ENCODE results near the gene RAB4A. TPM values are rescaled to one million over a fixed set of nuclear protein-coding genes. Genes with fewer than 3 reads are reported as not detected.
A peak's percentile ranks its signal among the peaks of the same experiment; 100 is the strongest.

The RAB4A gene
- total RNA-seq, 3 donors from 2014 or later (not counting 1 experiment from before 2014, with no cell fraction given): 31.2 to 47.1 (median 31.6) TPM

DNA sequence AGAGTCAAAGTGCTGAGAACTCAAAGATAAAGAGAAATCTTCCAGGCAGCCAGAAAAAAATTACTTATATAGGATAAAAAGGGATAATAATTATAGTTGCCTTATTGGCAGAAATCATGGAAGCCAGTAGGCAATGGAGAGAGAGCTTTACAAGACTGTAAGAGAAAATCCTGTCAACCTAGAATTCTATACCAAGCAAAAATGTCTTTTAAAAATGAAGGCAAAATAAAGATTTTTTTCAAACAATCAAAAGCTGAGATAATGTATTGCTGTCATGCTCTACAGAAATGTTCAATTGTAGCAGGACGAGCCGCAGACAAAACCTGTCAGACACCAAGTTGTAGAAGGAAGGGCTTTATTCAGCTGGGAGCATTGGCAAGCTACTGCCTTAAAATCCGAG lies 26.8 kb upstream of the RAB4A start:
- no peaks in the 10 kb centered on the region for H3K4me1 Mint-ChIP-seq
- H3K9me3 ChIP-seq (ENCODE audit: control insufficient read depth, insufficient read depth, low read length): peaks cover 3% of the 10 kb centered on the region
- peaks cover 5 to 9% of the 10 kb centered on the region in 2 donors for H3K9me3 Mint-ChIP-seq
- no peak overlapping the region for H3K4me3 Mint-ChIP-seq
- 100% methylated on average over 2 of the region's 3 CpGs for WGBS (ENCODE audit: insufficient coverage)
- H3K27ac ChIP-seq (ENCODE audit: low read length): no peak overlapping the region
- peaks cover 14% of the 10 kb centered on the region for H3K36me3 Mint-ChIP-seq
- TF ChIP-seq, protein P1, sequence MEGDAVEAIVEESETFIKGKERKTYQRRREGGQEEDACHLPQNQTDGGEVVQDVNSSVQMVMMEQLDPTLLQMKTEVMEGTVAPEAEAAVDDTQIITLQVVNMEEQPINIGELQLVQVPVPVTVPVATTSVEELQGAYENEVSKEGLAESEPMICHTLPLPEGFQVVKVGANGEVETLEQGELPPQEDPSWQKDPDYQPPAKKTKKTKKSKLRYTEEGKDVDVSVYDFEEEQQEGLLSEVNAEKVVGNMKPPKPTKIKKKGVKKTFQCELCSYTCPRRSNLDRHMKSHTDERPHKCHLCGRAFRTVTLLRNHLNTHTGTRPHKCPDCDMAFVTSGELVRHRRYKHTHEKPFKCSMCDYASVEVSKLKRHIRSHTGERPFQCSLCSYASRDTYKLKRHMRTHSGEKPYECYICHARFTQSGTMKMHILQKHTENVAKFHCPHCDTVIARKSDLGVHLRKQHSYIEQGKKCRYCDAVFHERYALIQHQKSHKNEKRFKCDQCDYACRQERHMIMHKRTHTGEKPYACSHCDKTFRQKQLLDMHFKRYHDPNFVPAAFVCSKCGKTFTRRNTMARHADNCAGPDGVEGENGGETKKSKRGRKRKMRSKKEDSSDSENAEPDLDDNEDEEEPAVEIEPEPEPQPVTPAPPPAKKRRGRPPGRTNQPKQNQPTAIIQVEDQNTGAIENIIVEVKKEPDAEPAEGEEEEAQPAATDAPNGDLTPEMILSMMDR (IDR thresholded peaks at IDR 0.05): no peak
- H3K27me3 Mint-ChIP-seq (ENCODE audit: low read depth in 2 of 2): no peaks in the 10 kb centered on the region
- DNase-seq (no peak), ATAC-seq (no peak)
- no peak overlapping the region for H3K4me3 ChIP-seq (ENCODE audit: low read length)
- H3K4me1 ChIP-seq (ENCODE audit: control insufficient read depth, insufficient read depth, low read length): no peaks in the 10 kb centered on the region
- H3K27me3 ChIP-seq (ENCODE audit: control insufficient read depth, insufficient read depth, low read length): no peaks in the 10 kb centered on the region
- intact Hi-C loops (cut with micrococcal nuclease): no loop called here
- no peaks in the 10 kb centered on the region for H3K36me3 ChIP-seq (ENCODE audit: control insufficient read depth, insufficient read depth, low read length)
- no peak overlapping the region for H3K27ac Mint-ChIP-seq

DNA sequence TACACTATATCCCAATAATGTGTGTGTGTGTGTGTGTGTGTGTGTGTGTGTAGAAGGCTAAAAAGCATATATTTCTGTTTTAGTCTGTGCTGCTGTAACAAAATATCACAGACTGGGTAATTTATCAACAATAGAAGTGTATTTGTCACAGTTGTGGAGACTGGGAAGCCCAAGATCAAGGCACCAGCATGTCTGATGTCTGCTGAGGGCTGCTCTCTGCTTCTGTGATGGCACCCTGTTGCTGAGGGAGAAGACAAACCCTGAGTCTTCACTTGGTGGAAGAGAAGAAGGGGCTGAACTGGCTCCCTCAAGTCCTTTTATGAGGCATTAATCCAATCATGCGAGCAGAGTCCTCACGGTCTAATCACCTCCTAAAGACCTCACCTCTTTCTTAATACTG lies 23.0 kb upstream of the RAB4A start:
- no peak overlapping the region for H3K4me3 Mint-ChIP-seq
- TF ChIP-seq, protein P1 (IDR thresholded peaks at IDR 0.05): no peak

DNA sequence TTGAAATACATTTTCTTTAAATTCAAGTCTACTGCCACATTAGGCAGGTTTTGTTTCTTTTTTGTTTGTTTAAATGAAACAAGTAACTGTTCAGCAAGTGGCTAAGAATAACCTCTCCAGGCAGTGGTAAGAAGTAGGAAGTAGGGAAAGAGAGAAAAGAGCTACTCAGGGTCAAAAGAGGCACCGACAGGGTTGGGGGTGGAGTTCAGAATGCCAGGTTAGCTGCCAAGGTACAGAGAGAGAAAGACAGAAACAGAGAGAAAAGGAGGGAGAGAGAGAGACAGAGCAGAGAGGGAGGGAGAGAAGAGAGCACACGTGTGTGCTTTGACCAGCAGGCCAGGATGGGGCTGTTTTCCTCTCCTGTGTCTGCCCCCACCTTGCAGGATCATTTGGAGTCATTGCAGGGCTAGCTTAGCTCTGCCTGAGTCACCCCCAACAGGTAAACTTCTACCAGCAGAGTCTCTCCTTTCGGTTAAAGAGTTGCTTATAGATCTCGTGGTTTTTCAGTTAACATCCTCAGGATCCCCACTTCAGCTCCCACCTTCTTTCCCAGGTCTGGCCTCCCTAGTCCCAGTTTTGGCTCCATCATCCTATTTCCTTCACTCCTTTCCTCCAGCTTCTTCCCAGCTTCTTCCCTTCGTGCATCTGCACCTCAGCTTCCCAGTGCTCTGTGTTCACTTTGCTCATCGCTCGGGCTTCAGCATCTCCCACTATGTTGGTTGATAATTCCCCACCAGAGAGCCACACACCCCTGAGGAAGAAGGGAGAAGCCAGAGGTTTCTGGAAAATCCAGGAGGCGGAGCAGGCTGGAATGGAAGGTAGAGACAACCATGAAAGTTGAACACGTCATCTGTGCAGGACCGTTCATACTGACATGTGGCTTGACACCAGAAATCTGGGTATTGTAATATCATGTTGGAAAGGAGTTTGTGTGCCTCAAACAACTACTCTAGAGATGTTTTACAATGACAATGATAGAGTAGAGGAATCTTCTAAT lies 21.8 kb upstream of the RAB4A start:
- peaks cover 0 to 3% of the 10 kb centered on the region in 2 donors for H3K9me3 Mint-ChIP-seq
- H3K36me3 ChIP-seq (ENCODE audit: control insufficient read depth, insufficient read depth, low read length): no peaks in the 10 kb centered on the region
- H3K4me1 Mint-ChIP-seq: peaks cover 12 to 14% of the 10 kb centered on the region in 2 donors
- peaks cover 3% of the 10 kb centered on the region for H3K9me3 ChIP-seq (ENCODE audit: control insufficient read depth, insufficient read depth, low read length)
- H3K27me3 Mint-ChIP-seq (ENCODE audit: low read depth in 2 of 2): peaks cover 0 to 3% of the 10 kb centered on the region in 2 donors
- H3K36me3 Mint-ChIP-seq: peaks cover 6% of the 10 kb centered on the region
- 60% methylated on average over 10 of the region's 10 CpGs for WGBS (ENCODE audit: insufficient coverage)
- no peak overlapping the region for H3K27ac ChIP-seq (ENCODE audit: low read length)
- no peaks in the 10 kb centered on the region for H3K27me3 ChIP-seq (ENCODE audit: control insufficient read depth, insufficient read depth, low read length)
- TF ChIP-seq, protein P1 (IDR thresholded peaks at IDR 0.05): no peak
- peaks cover 14% of the 10 kb centered on the region for H3K4me1 ChIP-seq (ENCODE audit: control insufficient read depth, insufficient read depth, low read length)
- DNase-seq: no peak
- no peak overlapping the region for H3K4me3 Mint-ChIP-seq
- no peak overlapping the region for H3K4me3 ChIP-seq (ENCODE audit: low read length)
- peak overlapping the region in 1 of 2 donors; percentile 12 for H3K27ac Mint-ChIP-seq
- ATAC-seq: no peak
- intact Hi-C loops (cut with micrococcal nuclease): no loop called here

More for the DNA sequence above, 23.0 kb upstream of the RAB4A start:
- no peak for ATAC-seq
- no peaks in the 10 kb centered on the region for H3K27me3 ChIP-seq (ENCODE audit: control insufficient read depth, insufficient read depth, low read length)
- no peak overlapping the region for H3K4me3 ChIP-seq (ENCODE audit: low read length)
- peaks cover 3% of the 10 kb centered on the region for H3K9me3 ChIP-seq (ENCODE audit: control insufficient read depth, insufficient read depth, low read length)
- intact Hi-C loops (cut with micrococcal nuclease): no loop called here
- Mint-ChIP-seq H3K27ac (no peak overlapping the region), H3K4me1 (peaks cover 3 to 5% of the 10 kb centered on the region in 2 donors), H3K27me3 (ENCODE audit: low read depth in 2 of 2) (peaks cover 0 to 3% of the 10 kb centered on the region in 2 donors), H3K9me3 (peaks cover 5 to 9% of the 10 kb centered on the region in 2 donors), H3K36me3 (peaks cover 14% of the 10 kb centered on the region)
- no peaks in the 10 kb centered on the region for H3K36me3 ChIP-seq (ENCODE audit: control insufficient read depth, insufficient read depth, low read length)
- no peak for DNase-seq
- WGBS (ENCODE audit: insufficient coverage): no CpG with 5 or more reads among the region's 2 CpGs
- H3K4me1 ChIP-seq (ENCODE audit: control insufficient read depth, insufficient read depth, low read length): peaks cover 4% of the 10 kb centered on the region
- H3K27ac ChIP-seq (ENCODE audit: low read length): no peak overlapping the region
